Measurements from ENCODE around the gene FBLN5.

Gene FBLN5, protein sequence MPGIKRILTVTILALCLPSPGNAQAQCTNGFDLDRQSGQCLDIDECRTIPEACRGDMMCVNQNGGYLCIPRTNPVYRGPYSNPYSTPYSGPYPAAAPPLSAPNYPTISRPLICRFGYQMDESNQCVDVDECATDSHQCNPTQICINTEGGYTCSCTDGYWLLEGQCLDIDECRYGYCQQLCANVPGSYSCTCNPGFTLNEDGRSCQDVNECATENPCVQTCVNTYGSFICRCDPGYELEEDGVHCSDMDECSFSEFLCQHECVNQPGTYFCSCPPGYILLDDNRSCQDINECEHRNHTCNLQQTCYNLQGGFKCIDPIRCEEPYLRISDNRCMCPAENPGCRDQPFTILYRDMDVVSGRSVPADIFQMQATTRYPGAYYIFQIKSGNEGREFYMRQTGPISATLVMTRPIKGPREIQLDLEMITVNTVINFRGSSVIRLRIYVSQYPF

GRCh38 chr14:91947475-91948184 is at the start of gene FBLN5:
TSS of gene FBLN5 (minus strand) at chr14:91947694. CDS start at chr14:91947229, 465 bp downstream.
- Histone ChIP-seq H3K4me1 (ENCODE audit: control insufficient read depth in 5 of 5, insufficient read depth in 5 of 5, low read length in 5 of 5) (peaks cover 10 to 37% (median 31%) of the 10 kb centered on the region in 5 donors), H3K9ac (ENCODE audit: low read length in 5 of 5) (peak within 1 kb of the TSS in 4 of 5 donors; percentile 30 to 76 (median 60)), H3K9me3 (ENCODE audit: control insufficient read depth in 5 of 5, low read length in 5 of 5) (no peaks in the 10 kb centered on the region), H3K27me3 (ENCODE audit: control insufficient read depth in 5 of 5, insufficient read depth in 4 of 5, low read length in 5 of 5) (peaks cover 0 to 3% (median 0%) of the 10 kb centered on the region in 5 donors), H3K36me3 (ENCODE audit: control insufficient read depth in 5 of 5, insufficient read depth in 5 of 5, low read length in 5 of 5) (no peaks in the 10 kb centered on the region), H3K4me3 (ENCODE audit: low read depth in 1 of 5, low read length in 5 of 5) (peak within 1 kb of the TSS; percentile 67 to 79 (median 75)), H3K27ac (ENCODE audit: low read depth, low read length) (peak within 1 kb of the TSS; percentile 69)

DNA sequence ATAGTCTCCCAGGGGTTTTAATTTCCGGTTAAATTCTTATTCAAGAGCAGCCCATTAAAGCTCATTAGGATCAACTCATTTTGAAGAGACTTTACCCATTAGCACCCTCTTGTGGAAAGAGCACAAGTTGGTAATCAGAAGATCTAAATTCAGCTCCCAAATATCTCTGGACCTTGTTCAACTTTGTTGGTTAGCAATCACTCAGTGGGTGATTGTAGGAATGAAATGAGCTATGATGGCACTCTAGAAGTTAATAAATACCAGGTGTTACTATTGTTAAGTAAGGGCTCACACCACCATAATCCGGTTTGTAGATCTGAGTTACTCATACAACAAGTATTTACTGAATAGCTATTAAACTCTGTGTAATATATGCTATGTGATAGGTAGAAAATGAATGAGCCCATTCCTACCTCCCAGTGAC is 49.5 kb upstream of the FBLN5 start:
- Histone ChIP-seq H3K4me3 (ENCODE audit: low read depth in 1 of 5, low read length in 5 of 5) (no peak overlapping the region), H3K9ac (ENCODE audit: low read length in 5 of 5) (no peak overlapping the region), H3K27me3 (ENCODE audit: control insufficient read depth in 5 of 5, insufficient read depth in 4 of 5, low read length in 5 of 5) (no peaks in the 10 kb centered on the region), H3K36me3 (ENCODE audit: control insufficient read depth in 5 of 5, insufficient read depth in 5 of 5, low read length in 5 of 5) (peaks cover 11 to 33% (median 23%) of the 10 kb centered on the region in 5 donors), H3K27ac (ENCODE audit: low read depth, low read length) (no peak overlapping the region), H3K9me3 (ENCODE audit: control insufficient read depth in 5 of 5, low read length in 5 of 5) (no peaks in the 10 kb centered on the region), H3K4me1 (ENCODE audit: control insufficient read depth in 5 of 5, insufficient read depth in 5 of 5, low read length in 5 of 5) (peaks cover 0 to 24% (median 3%) of the 10 kb centered on the region in 5 donors)

- H3K9ac ChIP-seq (ENCODE audit: low read length in 5 of 5), result no peak overlapping the region
- no peaks in the 10 kb centered on the region for H3K27me3 ChIP-seq (ENCODE audit: control insufficient read depth in 5 of 5, insufficient read depth in 4 of 5, low read length in 5 of 5)
- H3K36me3 ChIP-seq (ENCODE audit: control insufficient read depth in 5 of 5, insufficient read depth in 5 of 5, low read length in 5 of 5), result peaks cover 20 to 46% (median 34%) of the 10 kb centered on the region in 5 donors
- no peak overlapping the region for H3K27ac ChIP-seq (ENCODE audit: low read depth, low read length)
- H3K4me1 ChIP-seq (ENCODE audit: control insufficient read depth in 5 of 5, insufficient read depth in 5 of 5, low read length in 5 of 5), result peaks cover 0 to 33% (median 15%) of the 10 kb centered on the region in 5 donors
- no peaks in the 10 kb centered on the region for H3K9me3 ChIP-seq (ENCODE audit: control insufficient read depth in 5 of 5, low read length in 5 of 5)
- H3K4me3 ChIP-seq (ENCODE audit: low read depth in 1 of 5, low read length in 5 of 5), result no peak overlapping the region
Observed at GRCh38 chr14:91987192-91987591, 39.7 kb upstream of the FBLN5 start.

DNA sequence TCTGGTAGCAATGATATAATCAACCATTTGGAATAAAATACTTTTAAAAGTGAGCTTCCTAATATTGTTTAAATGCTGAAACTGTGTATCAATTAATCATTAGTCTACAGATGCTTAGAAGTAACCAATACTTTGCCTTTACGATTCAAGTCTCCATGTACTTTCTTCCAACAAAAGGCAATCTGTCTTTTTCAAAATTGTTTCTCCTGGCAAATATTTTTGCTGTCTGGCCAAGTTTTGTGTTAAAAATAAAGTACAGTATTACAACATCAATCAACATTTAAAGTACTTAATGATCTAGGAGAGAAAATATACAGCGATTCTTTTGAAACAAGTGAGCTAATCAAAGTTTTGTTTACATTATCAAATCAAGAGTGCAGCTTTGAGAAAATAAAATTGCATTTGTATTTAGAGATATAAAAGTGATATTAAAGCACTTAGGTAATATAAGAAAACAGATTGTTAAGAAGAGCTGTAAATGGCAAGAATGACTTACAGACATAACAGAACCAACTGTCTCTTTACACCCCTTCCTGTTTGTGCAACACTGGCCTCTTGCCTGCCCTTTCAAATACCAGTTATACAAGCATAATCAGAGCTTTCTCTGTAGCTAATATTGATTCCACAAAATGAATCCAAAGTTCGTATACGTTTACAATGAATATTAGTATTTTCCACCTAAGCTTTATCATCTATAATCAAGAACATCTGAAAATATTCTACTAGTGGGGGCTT is 38.2 kb upstream of the FBLN5 start:
- no peaks in the 10 kb centered on the region for H3K9me3 ChIP-seq (ENCODE audit: control insufficient read depth in 5 of 5, low read length in 5 of 5)
- H3K27me3 ChIP-seq (ENCODE audit: control insufficient read depth in 5 of 5, insufficient read depth in 4 of 5, low read length in 5 of 5), result no peaks in the 10 kb centered on the region
- peak overlapping the region; percentile 50 for H3K27ac ChIP-seq (ENCODE audit: low read depth, low read length)
- peaks cover 12 to 34% (median 19%) of the 10 kb centered on the region in 5 donors for H3K36me3 ChIP-seq (ENCODE audit: control insufficient read depth in 5 of 5, insufficient read depth in 5 of 5, low read length in 5 of 5)
- H3K4me1 ChIP-seq (ENCODE audit: control insufficient read depth in 5 of 5, insufficient read depth in 5 of 5, low read length in 5 of 5), result peaks cover 0 to 33% (median 15%) of the 10 kb centered on the region in 5 donors
- H3K9ac ChIP-seq (ENCODE audit: low read length in 5 of 5), result peak overlapping the region in 1 of 5 donors; percentile 24
- no peak overlapping the region for H3K4me3 ChIP-seq (ENCODE audit: low read depth in 1 of 5, low read length in 5 of 5)

DNA sequence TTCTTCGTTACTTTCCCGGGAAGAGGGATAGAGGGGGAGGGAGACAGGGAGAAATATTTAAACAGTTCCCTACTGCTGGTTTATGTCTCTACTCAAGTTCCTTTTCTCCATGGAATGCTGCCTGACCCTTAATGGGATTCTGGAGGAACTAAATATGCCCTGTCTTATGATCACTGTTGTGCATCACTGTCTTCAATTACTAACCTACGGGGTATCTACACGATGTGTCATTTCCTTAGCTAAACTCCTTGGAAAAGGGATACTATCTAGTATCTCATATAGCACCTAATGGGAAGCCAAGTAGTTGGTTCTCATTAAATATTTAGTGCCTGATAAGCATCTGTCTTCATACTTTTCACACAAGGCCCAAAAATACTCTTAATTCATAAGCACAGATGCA is 37.5 kb upstream of the FBLN5 start:
- peaks cover 0 to 33% (median 15%) of the 10 kb centered on the region in 5 donors for H3K4me1 ChIP-seq (ENCODE audit: control insufficient read depth in 5 of 5, insufficient read depth in 5 of 5, low read length in 5 of 5)
- peak overlapping the region; percentile 50 for H3K27ac ChIP-seq (ENCODE audit: low read depth, low read length)
- no peaks in the 10 kb centered on the region for H3K9me3 ChIP-seq (ENCODE audit: control insufficient read depth in 5 of 5, low read length in 5 of 5)
- peaks cover 14 to 34% (median 18%) of the 10 kb centered on the region in 5 donors for H3K36me3 ChIP-seq (ENCODE audit: control insufficient read depth in 5 of 5, insufficient read depth in 5 of 5, low read length in 5 of 5)
- H3K9ac ChIP-seq (ENCODE audit: low read length in 5 of 5), result no peak overlapping the region
- no peaks in the 10 kb centered on the region for H3K27me3 ChIP-seq (ENCODE audit: control insufficient read depth in 5 of 5, insufficient read depth in 4 of 5, low read length in 5 of 5)
- H3K4me3 ChIP-seq (ENCODE audit: low read depth in 1 of 5, low read length in 5 of 5), result no peak overlapping the region

GRCh38 chr14:91983588-91983987 is 36.1 kb upstream of the FBLN5 start:
- no peak overlapping the region for H3K9ac ChIP-seq (ENCODE audit: low read length in 5 of 5)
- peaks cover 0 to 20% (median 8%) of the 10 kb centered on the region in 5 donors for H3K4me1 ChIP-seq (ENCODE audit: control insufficient read depth in 5 of 5, insufficient read depth in 5 of 5, low read length in 5 of 5)
- H3K36me3 ChIP-seq (ENCODE audit: control insufficient read depth in 5 of 5, insufficient read depth in 5 of 5, low read length in 5 of 5), result peaks cover 15 to 37% (median 18%) of the 10 kb centered on the region in 5 donors
- H3K27ac ChIP-seq (ENCODE audit: low read depth, low read length), result no peak overlapping the region
- H3K9me3 ChIP-seq (ENCODE audit: control insufficient read depth in 5 of 5, low read length in 5 of 5), result no peaks in the 10 kb centered on the region
- H3K27me3 ChIP-seq (ENCODE audit: control insufficient read depth in 5 of 5, insufficient read depth in 4 of 5, low read length in 5 of 5), result no peaks in the 10 kb centered on the region
- no peak overlapping the region for H3K4me3 ChIP-seq (ENCODE audit: low read depth in 1 of 5, low read length in 5 of 5)

GRCh38 chr14:91980157-91980556 is 32.7 kb upstream of the FBLN5 start:
- Histone ChIP-seq H3K36me3 (ENCODE audit: control insufficient read depth in 5 of 5, insufficient read depth in 5 of 5, low read length in 5 of 5) (peaks cover 4 to 22% (median 14%) of the 10 kb centered on the region in 5 donors), H3K27ac (ENCODE audit: low read depth, low read length) (no peak overlapping the region), H3K4me3 (ENCODE audit: low read depth in 1 of 5, low read length in 5 of 5) (no peak overlapping the region), H3K9ac (ENCODE audit: low read length in 5 of 5) (no peak overlapping the region), H3K4me1 (ENCODE audit: control insufficient read depth in 5 of 5, insufficient read depth in 5 of 5, low read length in 5 of 5) (peaks cover 0 to 6% (median 2%) of the 10 kb centered on the region in 5 donors), H3K9me3 (ENCODE audit: control insufficient read depth in 5 of 5, low read length in 5 of 5) (no peaks in the 10 kb centered on the region), H3K27me3 (ENCODE audit: control insufficient read depth in 5 of 5, insufficient read depth in 4 of 5, low read length in 5 of 5) (no peaks in the 10 kb centered on the region)

DNA sequence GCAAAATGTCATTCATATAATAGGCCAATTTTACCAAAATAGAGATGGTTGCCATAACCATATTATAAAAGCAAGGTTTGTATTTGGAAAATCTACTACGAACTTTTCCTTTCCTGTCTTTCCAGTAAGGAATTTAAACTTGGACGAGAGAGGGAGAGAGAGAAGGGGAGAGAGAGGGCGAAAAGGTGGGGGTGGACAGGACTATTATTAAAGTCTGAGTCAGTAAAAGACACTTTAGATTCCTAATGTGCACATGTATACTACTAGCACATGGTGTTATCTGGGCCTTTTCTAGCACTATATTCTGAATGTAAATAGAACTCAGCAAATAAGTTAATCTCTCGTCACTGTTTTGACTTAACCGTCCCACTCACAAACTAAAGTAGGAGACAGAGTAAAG is 30.4 kb upstream of the FBLN5 start:
- H3K4me1 ChIP-seq (ENCODE audit: control insufficient read depth in 5 of 5, insufficient read depth in 5 of 5, low read length in 5 of 5), result no peaks in the 10 kb centered on the region
- no peak overlapping the region for H3K27ac ChIP-seq (ENCODE audit: low read depth, low read length)
- H3K9me3 ChIP-seq (ENCODE audit: control insufficient read depth in 5 of 5, low read length in 5 of 5), result no peaks in the 10 kb centered on the region
- H3K36me3 ChIP-seq (ENCODE audit: control insufficient read depth in 5 of 5, insufficient read depth in 5 of 5, low read length in 5 of 5), result peaks cover 11 to 31% (median 21%) of the 10 kb centered on the region in 5 donors
- H3K9ac ChIP-seq (ENCODE audit: low read length in 5 of 5), result no peak overlapping the region
- no peaks in the 10 kb centered on the region for H3K27me3 ChIP-seq (ENCODE audit: control insufficient read depth in 5 of 5, insufficient read depth in 4 of 5, low read length in 5 of 5)
- H3K4me3 ChIP-seq (ENCODE audit: low read depth in 1 of 5, low read length in 5 of 5), result no peak overlapping the region

GRCh38 chr14:91975763-91976162 is 28.3 kb upstream of the FBLN5 start:
- Histone ChIP-seq H3K27ac (ENCODE audit: low read depth, low read length) (no peak overlapping the region), H3K4me3 (ENCODE audit: low read depth in 1 of 5, low read length in 5 of 5) (no peak overlapping the region), H3K4me1 (ENCODE audit: control insufficient read depth in 5 of 5, insufficient read depth in 5 of 5, low read length in 5 of 5) (no peaks in the 10 kb centered on the region), H3K9me3 (ENCODE audit: control insufficient read depth in 5 of 5, low read length in 5 of 5) (no peaks in the 10 kb centered on the region), H3K27me3 (ENCODE audit: control insufficient read depth in 5 of 5, insufficient read depth in 4 of 5, low read length in 5 of 5) (no peaks in the 10 kb centered on the region), H3K36me3 (ENCODE audit: control insufficient read depth in 5 of 5, insufficient read depth in 5 of 5, low read length in 5 of 5) (peaks cover 25 to 39% (median 26%) of the 10 kb centered on the region in 5 donors), H3K9ac (ENCODE audit: low read length in 5 of 5) (no peak overlapping the region)

Data from subcutaneous abdominal adipose tissue (tissue), 5 donors.